Tongue (tissue), 2 donors: ENCODE results near the gene RBMS3. TPM values are rescaled to one million over a fixed set of nuclear protein-coding genes. Genes with fewer than 3 reads are reported as not detected.
A peak's percentile ranks its signal among the peaks of the same experiment; 100 is the strongest.

Experiments
- DNase-seq: peaks from one replicate; pipeline ENCODE4 v3.0.0-alpha.2; 2015
- total RNA-seq: library from RNA; depleted of rRNA; stranded (reverse); fragments of >200 nt; gene quantifications from one replicate; pipeline ENCODE4 v1.2.3, GENCODE V29; 2014

RBMS3 gene
- total RNA-seq, 1 donor from 2014 or later, result 81.1 TPM

GRCh38 chr3:29942297-29942696 is 661.4 kb downstream of the RBMS3 start:
- DNase-seq, result no peak

GRCh38 chr3:29949131-29949530 is 668.3 kb downstream of the RBMS3 start:
- DNase-seq, result no peak

- no peak for DNase-seq
These were observed 669.2 kb downstream of the RBMS3 start for GRCh38 chr3:29949940-29950616.

- DNase-seq, result no peak
These were observed 671.6 kb downstream of the RBMS3 start for GRCh38 chr3:29952431-29952830.

GRCh38 chr3:29955413-29955812 is 674.5 kb downstream of the RBMS3 start:
- no peak for DNase-seq

- DNase-seq, result no peak
These were observed 677.9 kb downstream of the RBMS3 start for GRCh38 chr3:29958816-29959215.

DNA sequence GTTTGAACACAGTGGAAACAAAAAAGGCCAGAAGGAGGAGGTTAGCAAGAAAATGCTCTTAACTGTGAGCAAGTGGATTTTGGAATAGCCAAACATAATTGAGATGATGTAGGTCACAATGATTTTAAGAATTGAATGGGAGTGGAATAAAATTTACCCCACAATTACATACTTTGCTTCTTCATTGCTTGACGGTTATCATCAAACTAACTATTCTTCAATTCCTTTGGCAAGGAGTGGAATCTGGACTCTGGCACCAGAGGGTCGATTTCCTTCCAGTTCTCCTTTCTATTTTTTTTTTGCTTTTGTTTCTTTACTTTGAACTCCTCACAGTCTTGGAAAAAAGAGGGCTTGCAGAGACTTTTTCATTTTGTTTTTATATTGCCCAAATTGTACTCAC is 691.0 kb downstream of the RBMS3 start:
- DNase-seq, result no peak

DNA sequence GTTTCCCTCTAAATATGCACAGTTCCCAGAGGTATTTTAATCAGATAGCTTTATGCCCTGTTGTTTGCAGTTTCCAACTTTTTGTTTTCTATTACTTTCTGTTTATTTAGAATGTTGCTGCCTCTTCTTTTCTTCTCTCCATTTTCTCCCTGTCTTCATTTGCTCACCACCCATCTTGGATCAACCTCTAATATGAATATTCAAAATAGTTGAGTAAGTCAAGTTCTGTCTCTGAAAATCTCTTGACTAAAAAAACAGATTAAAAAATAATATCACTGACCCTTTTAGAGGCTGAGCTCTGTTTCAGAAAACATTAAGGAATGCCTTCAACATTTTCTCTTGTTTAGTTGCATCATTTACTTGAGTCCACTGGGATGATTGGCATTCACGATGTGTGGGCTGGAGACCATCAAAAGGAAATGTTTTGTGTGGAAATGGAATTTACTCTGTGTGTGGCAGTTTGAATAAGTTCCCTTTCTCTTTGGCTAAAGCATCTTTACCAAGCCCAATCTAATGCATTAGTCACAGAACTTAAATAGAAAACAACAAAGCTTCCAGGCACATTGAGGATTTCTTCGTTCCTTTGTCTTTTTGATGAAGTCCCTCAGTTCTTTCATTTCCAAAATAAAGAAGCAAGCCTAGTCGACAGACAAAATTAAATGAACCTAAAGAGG is 691.6 kb downstream of the RBMS3 start:
- peak; percentile 62 for DNase-seq

- DNase-seq, result no peak
These were observed 692.9 kb downstream of the RBMS3 start for GRCh38 chr3:29973763-29974162.

DNA sequence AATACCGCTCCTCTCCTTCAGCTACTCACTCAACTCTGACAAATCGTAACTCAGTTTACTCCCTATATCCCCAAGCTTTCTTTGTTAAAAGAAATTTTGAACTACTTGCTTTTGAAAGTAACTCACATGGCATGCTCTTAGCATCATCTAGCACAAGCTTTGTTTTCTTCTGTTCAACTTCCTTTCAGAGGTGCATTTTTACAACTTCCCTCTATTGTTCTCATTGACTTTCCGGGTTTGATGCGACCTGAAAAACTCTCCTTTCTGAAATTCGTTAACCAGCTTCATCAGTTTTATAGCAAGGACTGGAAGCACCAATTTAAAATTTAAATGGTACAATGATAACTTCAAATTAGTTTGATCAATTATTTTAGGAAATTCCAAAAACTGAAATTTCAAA is 696.0 kb downstream of the RBMS3 start:
- DNase-seq, result no peak

- no peak for DNase-seq
These were observed 696.5 kb downstream of the RBMS3 start for GRCh38 chr3:29977360-29977759.

- DNase-seq, result peak; percentile 38
These were observed 697.2 kb downstream of the RBMS3 start for GRCh38 chr3:29978036-29978435.

DNA sequence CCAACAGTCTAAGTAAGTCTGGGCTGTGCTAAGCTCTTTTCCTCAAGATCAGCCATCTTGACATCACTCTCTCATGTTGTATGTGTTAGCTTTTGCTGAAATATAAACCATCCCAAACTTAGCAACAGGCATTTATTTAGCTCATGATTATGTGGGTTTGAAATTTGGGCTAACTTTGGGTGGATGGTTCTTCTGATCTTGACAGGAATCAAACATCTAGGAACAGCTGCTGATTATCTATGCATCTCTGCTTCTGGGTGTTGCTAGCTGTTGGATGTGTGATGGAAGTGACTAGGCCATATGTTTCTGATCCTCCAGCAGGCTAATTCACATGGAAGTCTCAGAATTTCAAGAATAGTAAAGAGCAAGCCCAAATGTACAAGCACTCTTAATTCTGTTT is 710.3 kb downstream of the RBMS3 start:
- peak; percentile 91 for DNase-seq

DNA sequence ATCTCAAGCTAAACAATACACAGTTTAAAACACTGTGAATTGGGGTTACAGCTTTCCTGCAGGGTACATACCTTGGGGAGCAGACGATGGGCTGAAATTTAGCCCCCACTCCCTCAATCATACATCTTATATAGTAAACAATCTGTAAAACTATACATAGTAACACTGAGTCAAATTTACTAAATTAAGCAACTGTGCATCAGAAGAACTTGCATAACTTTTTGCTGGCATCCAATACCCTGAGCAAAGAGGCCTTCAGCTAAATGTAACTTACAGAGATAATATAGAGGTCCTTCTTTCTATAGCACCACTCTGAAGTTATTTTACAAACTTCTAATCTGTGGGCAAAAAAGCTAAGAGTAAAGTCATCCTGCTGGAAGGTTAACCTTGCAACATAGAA is 721.9 kb downstream of the RBMS3 start:
- no peak for DNase-seq

GRCh38 chr3:30003741-30004140 is 722.9 kb downstream of the RBMS3 start:
- no peak for DNase-seq

GRCh38 chr3:30004481-30004880 is 723.6 kb downstream of the RBMS3 start:
- no peak for DNase-seq

- no peak for DNase-seq
These were observed 725.2 kb downstream of the RBMS3 start for GRCh38 chr3:30006111-30006510.

- no peak for DNase-seq
These were observed 726.8 kb downstream of the RBMS3 start for GRCh38 chr3:30007668-30008067.

GRCh38 chr3:30011237-30011803 is 730.4 kb downstream of the RBMS3 start:
- DNase-seq, result no peak

DNA sequence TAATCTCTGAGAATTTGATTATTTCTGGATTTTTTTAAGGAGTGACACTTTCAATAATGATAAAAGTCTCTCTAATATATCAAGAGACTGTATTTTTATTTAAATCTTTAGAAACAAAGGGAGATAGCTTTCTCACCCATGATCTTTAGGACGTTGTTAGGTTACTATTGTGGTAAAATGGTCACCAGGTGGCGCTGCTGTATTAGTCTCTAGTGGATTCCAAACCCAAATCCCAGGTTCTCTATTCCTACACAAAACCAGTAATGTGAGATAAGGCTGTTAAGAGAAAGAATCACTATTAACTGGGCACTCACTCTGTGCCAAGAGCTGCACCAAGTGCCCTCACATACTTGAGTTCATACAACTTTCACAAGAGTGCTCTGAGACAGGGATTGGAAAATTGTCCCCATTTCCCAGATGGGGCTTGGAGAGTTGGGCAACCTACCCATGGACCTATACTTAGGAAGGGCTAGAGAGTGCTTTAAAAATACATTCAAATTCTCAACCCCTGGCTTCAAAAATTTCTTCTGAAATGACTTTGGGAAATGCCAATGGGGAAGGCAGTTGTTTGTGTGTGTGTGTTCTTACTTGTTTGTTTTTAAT is 732.2 kb downstream of the RBMS3 start:
- DNase-seq, result peak; percentile 78

DNA sequence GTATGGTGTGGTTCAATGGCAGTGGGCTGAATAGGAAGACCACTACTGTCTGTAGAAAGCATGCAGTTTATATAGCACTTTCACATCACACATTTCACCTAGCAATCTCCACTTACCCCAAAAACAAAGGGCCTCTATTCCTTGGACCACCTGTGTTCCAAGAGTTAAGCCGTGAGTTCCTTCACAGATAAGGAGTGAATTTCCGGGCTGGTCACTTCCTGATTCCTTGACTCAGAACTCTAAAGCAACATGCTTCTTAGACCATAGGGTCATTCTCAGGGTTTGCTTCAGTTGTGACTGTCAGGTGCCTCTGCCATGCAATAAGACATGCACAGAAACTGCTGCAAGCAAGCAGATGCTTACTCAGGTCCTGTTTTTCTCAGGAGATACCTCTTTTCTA is 737.0 kb downstream of the RBMS3 start:
- no peak for DNase-seq

GRCh38 chr3:30020380-30020779 is 739.5 kb downstream of the RBMS3 start:
- DNase-seq, result no peak

DNA sequence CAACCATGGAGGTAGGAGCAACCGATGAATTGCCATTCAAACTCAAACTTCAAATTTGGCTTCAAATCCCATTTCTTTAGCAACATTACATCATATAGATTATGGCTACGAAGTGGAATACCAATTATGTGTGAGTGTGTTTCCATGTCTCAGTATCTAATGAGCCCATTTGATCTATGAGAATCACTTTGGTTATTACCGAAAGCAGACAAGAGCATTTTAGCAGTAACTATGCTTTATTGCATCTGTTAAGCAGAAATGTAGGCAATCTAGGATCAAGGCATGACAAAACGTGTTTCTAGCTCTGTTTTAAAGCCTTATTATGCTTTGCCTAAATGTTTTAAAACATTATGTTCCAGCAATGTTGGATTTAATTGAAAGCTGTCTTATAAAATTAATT is 743.6 kb downstream of the RBMS3 start:
- no peak for DNase-seq
